ENCODE data around the gene MRPS22. TPM values are rescaled to one million over a fixed set of nuclear protein-coding genes. Genes with fewer than 3 reads are reported as not detected.
"Not testable (repeated sequence)": the region's sequence is repeated elsewhere in the genome, so short reads cannot be mapped to it uniquely, and the experiment has no call there.

Gene MRPS22
- total RNA-seq, 1 experiment from 2014 or later = 190 TPM

DNA sequence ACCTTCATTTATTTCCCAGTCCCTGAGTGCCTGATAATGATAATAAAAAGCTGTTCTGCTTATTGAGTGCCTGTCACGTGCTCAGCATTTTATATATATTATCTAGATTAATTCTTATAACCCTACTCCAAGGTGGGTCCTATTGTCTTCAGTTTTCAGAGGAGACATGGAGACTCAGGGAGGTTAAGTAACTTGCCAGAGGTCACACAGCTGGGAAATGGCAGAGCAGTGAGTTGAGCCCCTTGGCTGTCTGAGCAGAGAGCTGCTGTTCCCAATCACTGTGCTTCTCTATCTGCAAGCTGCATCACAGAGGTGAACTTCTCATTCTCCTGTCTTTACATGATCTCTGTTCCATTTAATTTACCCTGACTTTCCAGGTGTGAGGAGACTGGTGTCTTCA lies 32.3 kb upstream of the MRPS22 start:
- no peak for DNase-seq (ENCODE audit: low read depth)

GRCh38 chr3:139312416-139312815 lies 31.4 kb upstream of the MRPS22 start:
- DNase-seq (ENCODE audit: low read depth) = no peak

DNA sequence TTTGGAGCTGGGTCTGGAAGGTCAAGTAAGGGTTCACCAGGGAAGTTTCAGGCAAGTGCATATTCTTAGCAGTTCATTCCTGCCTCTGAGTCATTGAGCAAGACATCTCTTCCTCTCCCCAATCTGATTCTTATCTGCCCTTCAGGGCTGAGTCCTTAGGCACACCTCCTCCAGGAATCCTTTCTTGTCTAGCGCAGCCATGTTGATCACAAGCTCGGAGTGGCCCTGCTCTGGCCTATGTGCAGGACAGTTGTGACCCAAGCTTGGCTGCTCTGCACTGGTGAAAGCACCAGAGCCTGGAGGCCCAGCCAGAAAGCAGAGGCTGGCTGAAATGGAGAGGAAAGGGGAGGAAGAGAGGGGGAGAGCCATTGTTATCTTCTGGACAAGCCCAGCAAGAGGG lies 30.9 kb upstream of the MRPS22 start:
- peak; percentile 88 for DNase-seq (ENCODE audit: low read depth)

- DNase-seq (ENCODE audit: low read depth) = no peak
Observed at GRCh38 chr3:139313921-139314320, 29.9 kb upstream of the MRPS22 start.

GRCh38 chr3:139317215-139317614 lies 26.6 kb upstream of the MRPS22 start:
- DNase-seq (ENCODE audit: low read depth) = no peak

GRCh38 chr3:139317660-139318430 lies 26.0 kb upstream of the MRPS22 start:
- no peak for DNase-seq (ENCODE audit: low read depth)

DNA sequence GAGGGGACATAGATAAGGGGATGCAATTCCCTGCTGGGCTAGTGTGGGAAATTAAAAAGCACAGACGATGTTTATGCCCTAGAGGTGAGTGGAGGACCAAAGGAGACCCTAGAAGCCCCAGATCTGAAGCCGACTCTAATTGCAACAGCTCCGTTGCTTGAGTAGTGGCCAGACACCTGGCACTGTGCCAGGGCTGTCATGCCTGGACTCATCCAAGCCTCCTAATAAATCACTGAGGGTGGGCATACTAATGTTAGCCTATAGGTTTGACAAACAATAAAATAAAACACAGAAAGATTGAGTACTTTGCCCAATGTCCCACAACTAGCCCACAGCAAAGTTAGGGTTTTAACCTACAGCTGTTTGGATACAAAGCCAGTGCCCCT lies 25.4 kb upstream of the MRPS22 start:
- no peak for DNase-seq (ENCODE audit: low read depth)

DNA sequence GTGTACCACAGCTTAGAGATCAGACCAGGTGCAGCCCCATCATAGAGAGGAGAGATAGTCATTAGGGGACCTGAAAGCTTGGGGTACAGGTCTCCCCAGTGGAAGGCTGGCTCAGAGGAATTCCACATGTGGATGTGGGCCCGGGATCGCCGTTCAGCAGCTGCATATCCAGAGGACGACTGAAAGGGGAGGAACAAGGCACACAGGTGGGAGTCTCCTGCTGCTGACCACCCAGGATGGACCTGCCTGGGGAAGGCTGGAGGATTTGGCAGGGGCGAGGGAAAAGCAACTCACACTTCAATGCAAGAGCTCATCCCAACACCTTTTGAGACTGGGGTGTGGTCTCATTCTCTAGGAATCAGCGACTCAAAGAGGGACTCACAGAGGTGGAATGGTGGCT lies 25.0 kb upstream of the MRPS22 start:
- no peak for DNase-seq (ENCODE audit: low read depth)

- peak; percentile 35 for DNase-seq (ENCODE audit: low read depth)
Observed at GRCh38 chr3:139319428-139320402, 24.1 kb upstream of the MRPS22 start.

DNA sequence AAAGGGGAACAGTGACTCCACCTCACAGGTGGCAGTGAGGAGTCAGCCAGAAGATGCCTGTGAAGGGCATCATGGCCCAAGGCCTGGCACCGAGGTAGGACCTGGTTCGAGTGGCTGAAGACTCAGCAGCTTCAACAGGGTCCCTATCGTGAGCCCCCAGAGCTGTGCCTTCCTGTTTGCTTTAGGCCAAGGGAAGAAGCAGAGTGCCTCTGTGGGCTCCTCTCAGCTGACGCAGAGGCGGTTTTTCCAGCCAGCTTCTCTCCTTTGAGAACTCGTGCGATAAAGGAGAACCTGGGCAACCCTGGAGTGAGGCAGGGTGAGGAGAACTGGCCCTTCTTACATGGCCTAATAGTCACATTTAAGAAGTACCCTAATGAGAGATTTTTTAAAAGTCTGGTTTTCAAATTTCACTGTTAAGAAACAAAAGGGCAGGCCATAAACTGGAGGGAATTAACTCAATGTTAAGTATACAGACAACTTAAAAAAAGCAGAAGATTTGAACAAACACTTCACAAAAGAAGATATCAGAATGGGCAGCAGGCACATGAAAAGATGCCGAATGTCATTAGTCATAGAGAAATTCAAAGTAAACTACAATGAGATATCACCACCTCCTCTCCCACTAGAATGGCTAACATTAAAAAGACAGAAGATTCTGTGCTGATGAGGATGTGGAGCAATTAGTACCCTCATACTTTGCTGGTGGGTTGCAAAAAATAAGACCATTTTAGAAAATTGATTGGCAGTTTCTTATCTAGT lies 23.1 kb upstream of the MRPS22 start:
- no peak for DNase-seq (ENCODE audit: low read depth)

GRCh38 chr3:139322346-139322745 lies 21.5 kb upstream of the MRPS22 start:
- DNase-seq (ENCODE audit: low read depth) = no peak

DNA sequence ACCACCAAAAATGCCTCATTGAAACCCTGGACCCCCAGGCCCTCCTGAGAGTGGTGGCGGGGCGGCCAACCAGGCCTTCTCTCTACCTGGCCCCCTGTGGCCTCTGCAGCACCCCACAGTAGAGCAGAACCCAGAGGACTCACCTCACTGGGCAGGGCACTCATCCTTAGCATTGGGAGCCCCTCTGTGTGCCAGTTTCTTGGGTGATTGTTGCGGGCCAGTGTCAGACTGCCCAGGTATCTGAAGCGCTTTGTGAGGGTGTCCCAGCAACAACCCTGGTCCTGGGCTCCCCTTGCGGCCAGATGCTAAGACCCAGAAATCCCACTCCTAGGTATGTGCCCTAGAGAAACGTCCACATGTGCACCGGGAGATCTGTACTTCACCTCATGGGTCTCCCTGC lies 20.7 kb upstream of the MRPS22 start:
- no peak for DNase-seq (ENCODE audit: low read depth)

DNA sequence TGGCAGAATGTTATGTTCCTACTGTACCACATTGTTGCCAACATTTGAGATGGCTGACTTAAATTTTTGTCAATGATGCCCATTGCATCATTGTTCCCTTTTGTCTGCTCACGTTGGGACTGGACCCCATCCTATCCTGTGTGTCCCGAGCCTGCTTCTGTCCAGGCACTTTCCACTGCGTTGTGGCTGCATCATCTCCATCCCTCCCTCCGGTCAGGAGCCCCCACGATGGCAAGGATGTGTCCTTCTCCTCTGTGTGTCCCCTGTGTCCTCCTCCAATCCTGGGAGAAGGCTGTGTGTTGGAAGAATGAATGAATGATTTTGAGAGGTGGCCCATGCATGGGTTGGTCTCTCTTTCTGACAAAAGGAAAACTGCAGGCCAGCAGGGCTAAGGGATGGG lies 19.4 kb upstream of the MRPS22 start:
- DNase-seq (ENCODE audit: low read depth) = no peak

DNA sequence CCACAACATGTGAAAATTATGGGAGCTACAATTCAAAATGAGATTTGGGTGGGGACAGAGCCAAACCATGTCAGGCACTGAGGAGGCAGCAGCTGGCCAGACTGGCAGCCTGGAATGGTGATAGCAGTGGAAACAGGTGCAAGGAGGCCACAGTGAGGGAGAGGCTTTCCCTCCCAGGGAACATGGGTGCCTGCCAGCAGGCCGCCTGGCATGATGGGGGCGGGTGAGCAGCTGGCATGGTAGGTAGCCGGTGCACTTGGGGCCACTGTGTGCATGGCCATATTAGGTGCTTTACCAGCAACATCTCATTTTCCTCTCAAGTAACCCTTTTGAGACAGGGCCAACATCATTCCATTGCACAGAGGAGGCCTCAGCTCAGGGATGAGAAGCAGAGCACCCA lies 18.3 kb upstream of the MRPS22 start:
- no peak for DNase-seq (ENCODE audit: low read depth)

DNA sequence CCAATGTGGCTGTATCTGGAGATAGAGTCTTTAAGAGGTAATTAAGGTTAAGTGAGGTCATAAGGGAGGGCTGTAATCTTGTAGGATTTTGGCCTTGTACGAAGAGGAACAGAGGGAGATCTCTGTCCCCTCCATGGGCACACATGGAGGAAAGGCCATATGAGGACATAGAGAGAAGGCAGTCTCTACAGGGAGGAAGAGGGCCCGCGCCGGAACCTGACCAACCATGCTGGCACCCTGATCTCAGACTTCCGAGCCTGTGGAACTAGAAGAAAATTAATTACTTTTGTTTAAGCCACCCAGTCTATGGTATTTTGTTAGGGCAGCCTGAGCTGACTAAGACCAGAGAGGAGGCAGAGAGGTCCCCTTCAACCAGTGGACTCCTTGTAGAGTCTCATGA lies 17.7 kb upstream of the MRPS22 start:
- no peak for DNase-seq (ENCODE audit: low read depth)

GRCh38 chr3:139326707-139327106 lies 17.1 kb upstream of the MRPS22 start:
- peak; percentile 58 for DNase-seq (ENCODE audit: low read depth)

GRCh38 chr3:139327231-139327630 lies 16.6 kb upstream of the MRPS22 start:
- no peak for DNase-seq (ENCODE audit: low read depth)

- DNase-seq (ENCODE audit: low read depth) = peak; percentile 32
Observed at GRCh38 chr3:139327861-139328260, 16.0 kb upstream of the MRPS22 start.

DNA sequence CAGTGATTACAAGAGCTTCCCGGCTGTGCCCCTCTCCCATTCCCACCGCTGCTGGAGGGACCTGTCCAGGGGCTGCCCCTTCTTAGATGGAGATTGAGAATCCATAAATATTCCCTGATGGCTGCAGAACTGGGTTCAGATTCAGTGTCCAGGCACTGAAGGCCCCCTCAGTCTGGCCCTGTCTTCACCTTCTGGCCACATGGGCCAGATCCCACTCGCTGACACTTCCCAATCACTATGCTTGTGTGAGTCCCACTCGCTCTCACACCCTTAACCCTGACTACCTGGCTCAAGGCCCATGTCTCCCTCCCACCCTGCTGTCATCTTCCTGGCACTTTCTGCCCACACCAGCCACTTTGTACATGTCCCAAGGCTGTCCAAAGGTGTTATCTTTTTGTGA lies 15.5 kb upstream of the MRPS22 start:
- no peak for DNase-seq (ENCODE audit: low read depth)

DNA sequence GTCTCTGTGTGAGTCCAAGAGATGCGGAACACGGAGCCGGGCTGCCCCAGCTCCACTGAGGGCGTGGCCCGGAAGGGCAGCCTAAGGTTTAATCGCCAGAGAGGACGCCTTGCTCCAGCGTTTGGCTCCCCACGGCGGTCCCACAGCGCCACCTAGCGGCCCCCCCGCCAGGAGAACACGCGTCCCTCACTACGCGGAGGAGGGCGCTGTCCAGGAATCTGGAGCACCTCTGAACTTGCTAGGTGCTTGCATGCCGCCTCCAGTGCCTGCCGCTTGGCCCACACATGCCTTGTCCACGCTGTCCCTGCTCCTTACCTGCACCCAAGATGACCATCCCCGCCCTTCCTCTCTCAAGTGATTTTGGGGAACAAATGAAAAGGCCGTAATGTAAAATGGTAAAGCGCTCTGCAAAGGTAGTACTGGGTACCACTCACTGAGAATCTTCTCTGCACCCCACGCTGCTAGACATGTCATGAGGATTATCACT lies 14.4 kb upstream of the MRPS22 start:
- DNase-seq (ENCODE audit: low read depth) = peak; percentile 88

- no peak for DNase-seq (ENCODE audit: low read depth)
Observed at GRCh38 chr3:139332092-139332491, 11.7 kb upstream of the MRPS22 start.

GRCh38 chr3:139334675-139335074 lies 9.1 kb upstream of the MRPS22 start:
- not testable (repeated sequence) for DNase-seq (ENCODE audit: low read depth)

All from RPMI7951 (cell line).